ENCODE measurements around the gene PDHX.
A peak's percentile ranks its signal among the peaks of the same experiment; 100 is the strongest.

Gene PDHX

GRCh38 chr11:34940026-34940677 lies 23.7 kb downstream of the PDHX start:
- no peak for TF ChIP-seq CTCF (IDR thresholded peaks at IDR 0.05; ENCODE audit: low read depth, low read length)
- no peak for DNase-seq (ENCODE audit: extremely low read depth, low read depth)

- DNase-seq (ENCODE audit: extremely low read depth, low read depth) = no peak
- TF ChIP-seq CTCF (IDR thresholded peaks at IDR 0.05; ENCODE audit: low read depth, low read length) = no peak
Observed at GRCh38 chr11:34941688-34942087, 25.3 kb downstream of the PDHX start.

- no peak for TF ChIP-seq CTCF (IDR thresholded peaks at IDR 0.05; ENCODE audit: low read depth, low read length)
Observed at GRCh38 chr11:34944692-34945091, 28.3 kb downstream of the PDHX start.

GRCh38 chr11:34948696-34949095 lies 32.3 kb downstream of the PDHX start:
- TF ChIP-seq CTCF (IDR thresholded peaks at IDR 0.05; ENCODE audit: low read depth, low read length) = no peak
- DNase-seq (ENCODE audit: extremely low read depth, low read depth) = peak; percentile 31

More at GRCh38 chr11:34944692-34945091, 28.3 kb downstream of the PDHX start:
- DNase-seq (ENCODE audit: extremely low read depth, low read depth) = no peak

GRCh38 chr11:34953955-34954354 lies 37.5 kb downstream of the PDHX start:
- no peak for TF ChIP-seq CTCF (IDR thresholded peaks at IDR 0.05; ENCODE audit: low read depth, low read length)

GRCh38 chr11:34957206-34957605 lies 40.8 kb downstream of the PDHX start:
- no peak for TF ChIP-seq CTCF (IDR thresholded peaks at IDR 0.05; ENCODE audit: low read depth, low read length)
- DNase-seq (ENCODE audit: extremely low read depth, low read depth) = no peak

More at GRCh38 chr11:34953955-34954354, 37.5 kb downstream of the PDHX start:
- no peak for DNase-seq (ENCODE audit: extremely low read depth, low read depth)

GRCh38 chr11:34957606-34958005 lies 41.2 kb downstream of the PDHX start:
- no peak for TF ChIP-seq CTCF (IDR thresholded peaks at IDR 0.05; ENCODE audit: low read depth, low read length)
- DNase-seq (ENCODE audit: extremely low read depth, low read depth) = no peak

Data from AG09319 (cell line).